ENCODE results near the gene TEF.
A peak's percentile ranks its signal among the peaks of the same experiment; 100 is the strongest.
"Not testable (repeated sequence)": the region's sequence is repeated elsewhere in the genome, so short reads cannot be mapped to it uniquely, and the experiment has no call there.

Gene TEF

DNA sequence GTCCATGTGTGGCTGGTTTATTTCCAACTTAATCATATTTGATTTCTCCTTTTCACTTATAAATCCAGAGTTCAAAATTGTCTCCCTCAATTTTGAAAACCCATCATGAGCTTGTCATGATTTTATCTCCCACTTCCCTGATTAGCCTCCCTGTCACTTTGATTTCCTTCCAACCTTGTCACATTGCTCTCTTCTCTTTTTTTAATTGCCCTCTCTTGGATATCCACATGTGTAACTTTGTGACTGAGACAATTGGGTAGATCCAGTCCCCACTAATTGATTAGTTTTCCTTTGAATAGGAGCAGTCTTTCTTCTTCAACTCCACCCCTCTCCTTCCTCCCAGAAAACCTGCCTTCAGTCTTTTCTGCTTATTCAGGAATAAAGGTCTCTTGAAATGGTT lies 2.4 kb downstream of the TEF start:
- no peak for DNase-seq

DNA sequence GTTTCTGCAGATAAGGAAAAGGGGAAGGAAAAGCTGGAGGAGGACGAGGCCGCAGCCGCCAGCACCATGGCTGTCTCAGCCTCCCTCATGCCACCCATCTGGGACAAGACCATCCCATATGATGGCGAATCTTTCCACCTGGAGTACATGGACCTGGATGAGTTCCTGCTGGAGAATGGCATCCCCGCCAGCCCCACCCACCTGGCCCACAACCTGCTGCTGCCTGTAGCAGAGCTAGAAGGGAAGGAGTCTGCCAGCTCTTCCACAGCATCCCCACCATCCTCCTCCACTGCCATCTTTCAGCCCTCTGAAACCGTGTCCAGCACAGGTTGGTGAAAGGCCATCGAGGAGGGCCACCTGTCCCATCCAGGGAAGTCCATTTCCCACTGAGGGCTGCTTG lies 5.6 kb downstream of the TEF start:
- DNase-seq = no peak

DNA sequence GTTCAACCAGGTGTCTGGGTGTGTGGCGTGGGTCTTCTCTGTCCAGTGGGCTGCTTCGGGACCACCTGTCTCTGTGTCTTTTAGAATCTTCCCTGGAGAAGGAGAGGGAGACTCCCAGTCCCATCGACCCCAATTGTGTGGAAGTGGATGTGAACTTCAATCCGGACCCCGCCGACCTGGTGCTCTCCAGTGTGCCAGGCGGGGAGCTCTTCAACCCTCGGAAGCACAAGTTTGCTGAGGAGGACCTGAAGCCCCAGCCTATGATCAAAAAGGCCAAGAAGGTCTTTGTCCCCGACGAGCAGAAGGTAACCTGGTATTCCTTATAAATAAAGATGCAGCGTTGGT lies 12.2 kb downstream of the TEF start:
- DNase-seq = no peak

DNA sequence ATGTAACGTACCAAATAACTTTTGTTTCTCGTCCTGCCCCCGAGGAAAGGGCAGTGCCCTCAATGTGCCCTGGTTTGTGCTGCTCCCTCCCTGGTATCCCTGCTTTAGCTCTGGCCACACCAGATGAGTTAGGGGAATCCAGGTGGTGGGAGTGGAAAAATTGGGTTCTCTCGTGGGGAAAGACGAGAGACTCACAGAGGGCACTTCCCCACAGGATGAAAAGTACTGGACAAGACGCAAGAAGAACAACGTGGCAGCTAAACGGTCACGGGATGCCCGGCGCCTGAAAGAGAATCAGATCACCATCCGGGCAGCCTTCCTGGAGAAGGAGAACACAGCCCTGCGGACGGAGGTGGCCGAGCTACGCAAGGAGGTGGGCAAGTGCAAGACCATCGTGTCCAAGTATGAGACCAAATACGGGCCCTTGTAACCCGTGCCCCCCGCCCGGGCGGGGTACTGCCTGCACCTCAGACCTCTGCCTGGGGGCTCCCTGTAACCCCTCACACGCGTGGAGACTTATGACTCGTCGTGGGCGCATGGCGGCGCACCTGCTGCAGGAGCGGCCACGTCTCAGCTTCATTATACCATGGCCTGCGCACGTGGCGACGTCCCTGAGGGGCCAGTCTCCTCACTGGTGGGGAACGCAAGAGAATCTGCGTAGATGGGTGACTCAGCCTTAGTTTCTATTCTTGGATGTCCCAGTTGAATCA lies 13.9 kb downstream of the TEF start:
- no peak for DNase-seq

DNA sequence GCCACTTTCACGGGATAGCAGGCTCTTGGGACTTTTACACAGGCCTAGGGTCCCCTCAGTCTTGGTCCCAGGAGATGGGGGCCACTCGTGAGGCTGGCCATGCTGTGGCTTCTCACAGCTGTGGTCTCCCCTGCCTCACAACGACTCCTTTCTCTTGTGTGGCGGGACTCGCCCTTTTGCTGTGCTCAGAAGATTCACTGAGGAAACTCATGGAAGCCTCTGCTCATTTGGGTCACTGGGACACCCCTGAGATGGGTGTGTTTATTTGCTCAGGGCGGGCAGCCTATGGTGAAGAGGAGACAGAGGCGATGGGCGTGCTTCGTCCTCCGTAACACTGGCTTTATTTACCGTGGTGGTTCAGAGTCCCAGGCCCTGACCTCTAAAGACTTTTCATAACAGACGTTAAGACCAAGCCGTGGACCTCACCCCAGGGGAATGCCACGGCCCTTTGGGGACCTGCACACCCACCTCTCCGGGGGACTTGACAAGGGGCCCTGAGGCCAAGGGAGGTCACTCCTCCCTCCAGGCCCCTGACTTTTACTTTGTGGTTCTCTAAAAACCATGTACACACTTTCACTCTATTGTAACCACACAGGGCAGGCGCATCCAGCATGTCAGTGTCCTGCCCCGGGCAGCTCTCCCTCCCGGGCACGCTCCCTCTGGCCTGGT lies 15.5 kb downstream of the TEF start:
- no peak for DNase-seq

DNA sequence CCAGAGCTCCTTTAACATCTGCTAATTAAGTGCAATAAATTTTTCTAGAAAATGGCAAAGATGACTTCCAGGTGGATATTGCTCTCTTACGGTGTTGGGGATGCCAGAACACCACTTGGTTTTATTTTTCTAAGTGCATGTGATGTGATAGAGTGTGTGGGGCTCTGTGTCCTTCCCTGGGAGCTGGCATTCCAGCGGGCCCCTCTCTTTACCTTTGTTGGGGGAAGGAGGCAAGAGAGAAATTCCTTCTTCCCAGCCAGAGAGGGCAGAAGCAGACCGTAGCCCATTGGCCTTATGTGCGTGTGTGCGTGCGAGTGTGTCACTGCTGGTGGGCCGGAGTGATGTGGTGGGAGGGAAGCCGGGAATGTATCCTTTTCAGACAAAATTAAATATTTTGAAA lies 17.2 kb downstream of the TEF start:
- no peak for DNase-seq

DNA sequence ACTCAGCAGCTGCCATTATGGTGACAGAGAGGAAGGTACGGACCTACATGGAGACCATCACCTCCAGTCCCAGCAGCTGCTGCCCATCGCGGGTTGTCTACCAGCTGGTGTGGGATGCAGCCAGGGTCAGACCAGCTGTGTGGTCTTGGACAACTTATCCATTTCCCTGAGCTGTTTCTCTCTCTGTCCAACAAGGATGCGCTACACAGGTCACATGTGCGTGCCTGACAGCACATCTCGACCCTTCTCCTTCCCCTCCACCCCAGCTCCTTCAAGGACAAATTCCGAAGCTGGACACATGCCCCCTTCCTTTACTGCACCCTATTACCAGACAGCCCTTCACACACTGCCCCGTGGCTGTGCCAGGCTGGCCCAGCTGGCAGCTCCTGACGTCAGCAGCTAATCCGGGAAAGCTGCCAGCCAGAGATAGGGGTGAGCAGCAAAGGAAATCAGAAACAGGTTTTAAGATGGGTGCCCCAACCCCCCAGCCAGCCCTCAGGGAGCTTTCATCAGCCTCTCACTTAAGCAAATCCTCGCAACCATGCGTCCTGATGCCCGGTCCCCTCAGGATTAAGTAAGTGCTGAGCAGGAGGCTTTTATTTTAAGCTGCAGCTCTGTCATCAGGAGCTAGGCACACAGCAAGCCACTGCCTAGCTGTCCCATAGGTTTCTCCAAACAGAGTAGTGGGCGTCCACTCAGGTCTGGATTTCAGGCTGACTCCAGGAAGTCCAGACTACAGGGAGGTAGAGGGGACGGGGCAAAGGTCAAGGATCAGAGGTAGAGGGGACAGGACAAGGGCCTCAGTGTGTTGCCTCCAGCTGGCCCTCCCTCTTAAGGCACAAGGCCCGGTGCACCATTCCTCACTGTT lies 20.3 kb downstream of the TEF start:
- DNase-seq = peak; percentile 57

DNA sequence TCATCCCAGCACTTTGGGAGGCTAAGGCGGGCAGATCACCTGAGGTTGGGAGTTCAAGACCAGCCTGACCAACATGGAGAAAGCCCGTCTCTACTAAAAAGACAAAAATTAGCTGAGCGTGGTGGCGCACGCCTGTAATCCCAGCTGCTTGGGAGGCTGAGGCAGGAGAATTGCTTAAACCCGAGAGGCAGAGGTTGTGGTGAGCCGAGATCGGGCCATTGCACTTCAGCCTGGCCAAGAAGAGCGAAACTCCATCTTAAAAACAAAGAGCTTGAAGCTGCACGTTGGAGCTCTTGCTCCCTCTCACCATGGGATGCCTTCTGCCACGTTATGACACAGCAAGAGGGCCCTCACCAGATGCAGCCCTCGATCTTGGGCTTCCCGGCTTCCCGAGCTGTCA lies 21.1 kb downstream of the TEF start:
- not testable (repeated sequence) for DNase-seq

DNA sequence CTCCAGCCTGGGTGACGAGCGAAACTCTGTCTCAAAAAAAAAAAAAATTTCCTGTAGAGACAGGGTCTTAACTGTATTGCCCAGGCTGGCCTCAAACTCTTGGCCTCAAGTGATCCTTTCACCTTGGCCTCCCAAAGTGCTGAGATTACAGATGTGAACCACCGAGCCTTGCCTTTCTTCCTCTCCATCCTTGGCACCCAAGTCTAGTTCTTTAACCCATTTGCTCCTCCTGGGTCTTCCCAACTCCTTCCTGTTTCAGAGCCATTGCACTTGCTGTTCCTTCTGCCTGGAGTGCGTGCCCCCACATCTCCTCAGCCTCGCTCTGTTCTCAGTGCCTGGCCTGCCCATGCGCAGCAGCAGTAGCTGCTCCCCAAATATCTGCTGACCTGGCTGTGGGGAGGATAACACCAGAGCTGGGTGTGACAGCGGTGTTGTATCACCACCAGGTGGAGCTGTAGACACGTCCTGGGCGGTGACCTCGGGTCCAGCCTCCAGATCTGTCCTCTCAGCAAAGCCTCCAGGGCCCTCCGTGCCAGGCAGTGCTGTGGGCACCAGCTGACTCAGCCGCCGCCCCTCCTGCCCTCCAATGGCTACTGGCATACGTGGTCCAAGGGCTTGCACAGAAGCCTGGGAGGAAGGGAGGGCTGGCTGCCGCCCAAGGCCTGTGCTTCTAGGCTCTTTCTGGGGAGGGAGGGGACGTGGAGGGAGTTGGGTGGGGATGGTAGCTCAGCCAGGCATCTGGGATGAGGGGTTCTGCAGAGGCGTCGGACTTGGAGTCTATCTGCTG lies 22.0 kb downstream of the TEF start:
- DNase-seq = peak; percentile 69

DNA sequence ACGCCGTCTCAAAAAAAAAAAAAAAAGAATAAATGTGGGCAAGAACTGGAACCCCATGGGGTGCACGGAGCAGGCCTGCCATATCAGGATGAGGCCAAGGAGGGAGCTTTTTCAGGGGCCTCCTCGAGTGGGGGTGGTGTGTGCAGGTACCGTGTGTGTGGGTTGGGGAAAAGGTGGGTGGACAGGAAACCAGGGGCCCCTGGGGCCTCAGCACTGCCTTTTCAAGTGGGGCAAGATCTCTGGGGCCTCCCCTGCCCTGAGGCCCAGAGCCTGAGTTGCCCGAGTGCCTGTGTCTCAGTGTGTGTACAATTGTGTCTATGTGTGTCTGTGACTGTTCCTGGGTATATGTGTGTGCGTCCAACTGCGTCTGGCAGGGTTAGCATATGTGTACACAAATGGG lies 23.8 kb downstream of the TEF start:
- no peak for DNase-seq

DNA sequence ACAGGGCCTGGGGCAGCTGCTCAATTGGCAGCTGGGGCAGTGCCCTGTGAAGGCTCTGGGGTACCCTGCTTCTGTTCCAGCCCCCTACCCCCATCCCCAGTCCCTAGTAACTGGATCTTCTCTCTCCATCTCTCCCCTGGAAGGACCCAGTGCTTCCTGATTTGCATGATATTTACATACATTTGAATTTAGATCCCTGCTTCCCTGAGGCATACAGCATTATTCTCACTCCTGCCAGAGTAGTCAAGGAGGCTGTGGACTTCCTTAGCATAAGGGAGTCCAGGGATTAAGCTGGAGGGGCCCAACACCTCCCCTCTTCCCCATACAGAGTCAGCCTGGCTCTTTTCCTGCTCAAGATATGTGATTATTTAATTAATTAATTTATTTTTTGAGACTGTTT lies 24.7 kb downstream of the TEF start:
- DNase-seq = no peak

DNA sequence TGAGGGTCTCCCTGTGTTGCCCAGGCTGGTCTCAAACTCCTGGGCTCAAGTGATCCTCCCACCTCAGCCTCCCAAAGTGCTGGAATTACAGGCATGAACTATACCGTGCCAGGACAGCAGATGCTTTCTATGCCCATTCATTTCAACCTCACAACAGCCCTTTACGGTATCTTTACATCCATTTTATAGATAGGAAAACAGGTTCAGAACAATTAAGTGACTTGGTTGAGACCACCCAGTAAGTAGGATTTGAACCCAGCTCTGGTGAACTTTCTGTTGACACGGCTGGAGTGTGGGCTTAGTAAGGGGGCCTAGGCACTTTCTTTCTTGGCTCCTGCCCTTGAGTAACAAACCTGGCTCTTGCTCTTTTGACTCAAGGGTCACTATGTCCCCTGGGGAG lies 25.7 kb downstream of the TEF start:
- no peak for DNase-seq

DNA sequence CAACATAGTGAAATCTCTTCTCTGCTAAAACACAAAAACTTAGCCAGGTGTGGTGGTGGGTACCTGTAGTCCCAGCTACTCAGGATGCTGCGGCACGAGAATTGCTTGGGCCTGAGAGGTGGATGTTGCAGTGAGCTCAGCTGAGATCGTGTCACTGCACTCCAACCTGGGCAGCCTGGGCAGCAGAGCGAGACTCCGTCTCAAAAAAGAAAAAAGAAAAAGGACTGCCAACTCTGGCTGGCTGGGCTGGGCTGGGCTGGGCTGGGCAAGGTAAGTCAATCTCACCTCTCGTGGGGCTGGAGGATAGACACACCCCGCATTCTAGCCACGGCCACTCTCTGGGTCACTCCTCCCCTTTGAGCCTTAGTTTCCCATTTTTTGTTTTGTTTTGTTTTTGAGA lies 26.9 kb downstream of the TEF start:
- no peak for DNase-seq

DNA sequence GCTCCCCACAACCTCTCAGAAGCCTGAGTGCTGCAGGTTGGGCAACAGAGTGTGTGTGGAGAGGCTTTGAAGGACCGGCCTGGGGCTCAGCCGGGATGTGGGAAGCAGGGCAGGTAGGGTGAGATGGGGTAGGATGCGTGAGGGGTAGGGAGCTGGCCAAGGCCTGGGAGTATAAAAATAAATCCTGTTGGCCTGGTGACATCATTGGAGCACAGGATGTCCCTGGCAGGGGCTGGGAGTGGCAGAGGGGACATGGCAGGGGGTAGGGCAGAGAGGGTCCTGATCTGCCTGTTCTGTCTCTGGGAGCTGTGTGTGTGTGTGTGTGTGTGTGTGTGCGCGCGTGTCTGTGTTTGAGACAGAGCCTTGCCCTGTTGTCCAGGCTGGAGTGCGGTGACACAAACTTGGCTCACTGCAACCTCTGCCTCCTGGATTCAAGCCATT lies 28.6 kb downstream of the TEF start:
- no peak for DNase-seq

DNA sequence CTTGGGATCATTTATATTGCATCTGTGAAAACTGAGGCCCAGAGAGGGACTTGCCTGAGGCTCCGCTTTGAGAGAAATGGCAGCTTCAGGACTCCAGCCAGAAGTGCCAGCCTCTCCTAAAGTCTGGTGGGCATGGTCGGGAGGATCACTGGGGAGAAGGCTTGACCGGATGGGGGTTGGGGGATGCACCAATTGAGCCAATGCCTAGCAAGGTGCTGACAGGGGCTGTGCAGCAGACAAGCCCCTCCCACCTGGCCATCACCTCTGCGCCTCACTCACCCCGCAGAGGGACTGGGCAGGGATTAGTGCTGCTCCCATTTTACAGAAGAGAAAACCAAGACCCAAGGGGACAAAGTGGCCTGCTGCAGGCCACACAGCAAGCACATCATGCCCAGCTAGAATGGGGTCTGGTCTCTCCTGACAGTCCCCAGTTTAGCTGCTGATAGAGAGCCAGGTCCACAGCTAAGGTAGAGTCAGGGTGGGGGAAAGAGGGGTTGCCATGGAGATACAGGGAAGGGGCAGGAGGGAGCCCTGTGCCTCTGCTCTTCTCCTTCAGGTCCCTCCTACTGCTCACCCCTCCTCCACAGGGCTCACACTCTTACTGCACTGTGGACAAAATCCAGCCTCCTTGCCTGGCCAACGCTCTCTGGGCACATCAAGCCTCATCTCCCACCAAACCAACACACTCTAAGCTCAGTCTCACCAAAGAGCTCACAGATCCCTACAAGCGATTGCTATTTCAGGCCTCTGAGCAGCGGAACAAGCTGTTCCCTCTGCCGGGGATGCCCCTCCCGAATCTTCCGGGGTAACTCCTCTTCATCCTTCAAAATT lies 29.5 kb downstream of the TEF start:
- DNase-seq = no peak

DNA sequence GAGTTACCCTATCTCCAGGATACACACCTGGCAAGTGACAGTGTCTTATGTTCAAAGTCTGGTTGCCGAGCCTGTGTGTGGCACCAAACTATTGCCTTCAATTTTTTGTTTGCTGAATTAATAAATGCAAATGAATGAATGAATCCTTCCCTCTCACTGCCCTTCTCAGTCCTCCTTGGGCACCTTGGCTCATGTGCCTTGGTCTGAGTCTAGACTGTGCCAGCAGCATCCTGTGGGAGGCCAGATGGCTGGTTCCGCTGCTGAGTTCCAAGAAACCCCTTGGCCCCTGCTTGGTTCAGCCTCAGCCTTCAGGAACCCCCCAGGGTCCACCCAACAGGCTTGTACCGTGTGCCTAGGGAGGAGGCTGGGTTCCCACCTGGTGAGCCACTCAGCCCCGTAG lies 33.8 kb downstream of the TEF start:
- DNase-seq = no peak

DNA sequence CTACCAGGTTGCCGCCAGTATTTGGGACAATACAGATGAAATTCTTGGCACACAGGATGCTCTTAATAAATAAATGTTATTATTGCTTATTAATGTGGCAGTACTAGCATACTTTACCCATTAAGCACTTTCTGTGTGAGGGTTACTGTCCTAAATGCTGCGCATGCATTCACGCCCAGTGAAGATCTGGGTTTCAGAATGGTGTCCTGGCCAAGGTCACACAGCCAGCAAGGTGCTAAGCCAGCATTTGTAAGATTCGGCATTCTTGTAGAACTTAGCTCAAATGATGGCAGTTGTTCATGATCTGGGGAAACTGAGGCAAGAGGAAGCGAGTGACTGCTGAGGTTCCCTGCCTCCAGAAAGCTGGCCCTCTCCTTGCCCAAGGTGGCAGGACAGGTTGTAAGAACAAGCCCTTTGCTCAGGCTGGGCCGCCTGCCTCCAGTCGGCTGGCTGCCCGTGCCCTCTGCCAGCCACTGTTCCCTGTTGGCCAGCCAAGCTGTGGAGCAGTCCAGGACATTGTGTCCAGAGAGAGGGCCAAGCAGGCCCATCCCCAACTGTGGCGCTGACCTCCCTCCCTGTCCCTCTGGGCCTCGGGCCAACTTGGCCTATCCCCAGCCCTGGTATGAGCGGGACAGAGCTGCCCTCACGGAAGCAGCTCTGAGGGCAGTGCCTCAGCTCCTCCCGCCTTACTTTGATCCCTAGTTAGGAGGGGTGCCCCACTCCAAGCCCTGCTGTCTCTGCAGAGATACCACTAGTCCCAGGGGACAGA lies 36.1 kb downstream of the TEF start:
- no peak for DNase-seq

DNA sequence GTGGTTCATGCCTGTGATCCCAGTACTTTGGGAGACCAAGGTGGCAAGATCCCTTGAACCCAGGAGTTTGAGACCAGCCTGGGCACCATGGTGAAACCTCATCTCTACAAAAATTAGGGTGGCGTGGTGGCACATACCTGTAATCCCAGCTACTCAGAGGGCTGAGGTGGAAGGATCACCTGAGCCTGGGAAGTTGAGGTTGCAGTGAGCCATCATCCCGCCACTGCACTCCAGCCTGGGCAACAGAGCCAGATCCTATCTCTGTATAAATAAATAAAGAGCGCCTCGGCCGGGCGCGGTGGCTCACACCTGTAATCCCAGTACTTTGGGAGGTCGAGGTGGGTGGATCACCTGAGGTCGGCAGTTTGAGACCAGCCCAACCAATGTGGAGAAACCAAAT lies 37.0 kb downstream of the TEF start:
- DNase-seq = no peak

DNA sequence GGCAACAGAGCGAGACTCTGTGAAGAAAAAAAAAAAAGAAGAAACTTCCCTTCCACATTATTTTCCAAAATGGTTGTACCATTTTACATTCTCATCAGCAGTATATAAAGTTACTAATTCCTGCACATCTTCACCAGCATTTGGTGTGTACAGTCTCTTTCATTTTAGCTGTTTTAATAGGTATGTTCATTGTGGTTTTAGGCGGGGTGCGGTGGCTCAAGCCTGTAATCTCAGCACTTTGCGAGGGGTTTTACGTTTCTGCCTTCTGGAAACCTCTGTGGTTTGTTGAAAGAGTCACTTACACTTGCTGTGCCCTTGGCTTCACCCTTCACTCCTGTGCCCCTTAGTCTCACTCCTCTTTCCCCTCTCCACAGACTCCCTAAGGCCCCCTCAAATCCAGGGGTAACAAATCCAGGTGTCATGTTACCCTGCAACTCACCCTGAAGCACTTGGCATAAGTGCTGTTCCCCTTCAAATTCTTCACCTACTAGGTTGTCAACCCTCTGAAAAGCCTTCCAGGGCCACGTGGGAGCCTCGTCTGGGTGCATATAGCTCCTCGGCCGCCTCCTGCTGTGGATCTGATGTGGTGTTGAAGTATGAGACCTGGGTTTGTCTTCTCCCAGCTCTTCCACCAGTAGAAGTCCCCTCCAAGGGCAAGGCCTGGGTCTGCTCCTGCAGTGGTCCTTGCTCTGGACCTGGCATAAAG lies 44.1 kb downstream of the TEF start:
- no peak for DNase-seq

DNA sequence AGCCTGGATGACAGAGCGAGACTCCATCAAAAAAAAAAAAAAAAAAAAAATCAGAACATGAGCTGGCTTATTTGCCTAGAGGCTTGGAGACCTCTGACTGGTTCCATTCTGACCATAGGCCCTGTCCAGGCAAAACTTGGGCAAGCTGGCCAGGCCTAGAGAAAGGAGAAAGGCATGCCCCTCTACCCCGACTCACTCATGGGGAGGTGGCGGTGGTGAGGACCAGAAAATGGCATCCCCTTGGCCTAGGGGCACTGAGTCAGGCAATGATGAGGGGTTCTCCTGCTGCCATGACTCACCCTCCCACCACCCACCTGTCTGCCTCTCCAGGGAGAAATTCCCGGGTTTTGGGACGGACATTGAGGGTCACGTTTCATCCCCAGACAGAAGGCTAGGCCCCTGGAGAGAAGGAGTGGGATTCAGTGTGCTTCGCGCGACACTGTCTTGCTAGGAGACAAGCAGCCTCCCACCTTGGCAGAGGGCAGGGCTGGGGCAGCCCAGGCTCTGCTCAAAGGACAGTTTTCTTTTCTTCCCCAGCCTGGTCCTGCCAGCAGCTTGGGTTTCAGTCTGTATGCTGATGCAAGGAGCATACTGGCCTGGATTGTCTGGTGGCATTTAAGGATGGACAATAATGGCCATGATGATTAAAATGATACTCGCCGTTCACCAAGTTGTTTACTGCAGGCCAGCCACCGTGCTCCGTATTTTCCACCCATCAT lies 47.6 kb downstream of the TEF start:
- no peak for DNase-seq
